ENCODE data around the gene TMEM161A. TPM values are rescaled to one million over a fixed set of nuclear protein-coding genes. Genes with fewer than 3 reads are reported as not detected.

Gene TMEM161A
- total and polyA plus RNA-seq, 2 donors (not counting 1 experiment from before 2014, with no cell fraction given): 23.6 to 44.0 TPM

- H3K79me2 ChIP-seq (ENCODE audit: control insufficient read depth, insufficient read depth, low read length): peaks cover 43% of the 10 kb centered on the region
- no peaks in the 10 kb centered on the region for H3K27me3 ChIP-seq (replicated peaks in 1 of 4; ENCODE audit: control extremely low read depth in 1 of 4, control insufficient read depth in 3 of 4, insufficient read depth in 4 of 4, low read length in 3 of 4)
- intact Hi-C loops (cut with micrococcal nuclease): no loop called here
- Mint-ChIP-seq H3K27me3 (no peaks in the 10 kb centered on the region), H3K4me1 (peaks cover 29% of the 10 kb centered on the region), H3K9me3 (ENCODE audit: insufficient read depth) (peaks cover 4% of the 10 kb centered on the region), H3K27ac (peak overlapping the region; percentile 57), H3K4me3 (no peak overlapping the region)
- no peak overlapping the region for H3K27ac ChIP-seq (ENCODE audit: low read length in 2 of 2)
- DNase-seq: no peak
- H3K4me3 ChIP-seq (ENCODE audit: control extremely low read depth in 1 of 5, extremely low read depth in 1 of 5, insufficient read depth in 1 of 5, low read depth in 2 of 5, low read length in 4 of 5): no peak overlapping the region
- H3K4me2 ChIP-seq (replicated peaks; ENCODE audit: low read depth, low read length, poor library complexity, severe bottlenecking): no peak overlapping the region
- WGBS (ENCODE audit: insufficient coverage): 88% methylated on average over 7 of the region's 9 CpGs
- CTCF ChIA-PET: no interaction called here
- POLR2A ChIA-PET: no interaction called here
- H3K9ac ChIP-seq (ENCODE audit: low read length): no peak overlapping the region
- peaks cover 0 to 14% (median 5%) of the 10 kb centered on the region in 3 donors for H3K9me3 ChIP-seq (ENCODE audit: control extremely low read depth in 1 of 3, control insufficient read depth in 2 of 3, insufficient read depth in 1 of 3, low read length in 2 of 3)
- peak; percentile 41 for ATAC-seq (ENCODE audit: low read depth)
- peaks cover 19 to 35% of the 10 kb centered on the region in 2 donors for H3K4me1 ChIP-seq (ENCODE audit: control insufficient read depth in 2 of 2, insufficient read depth in 2 of 2, low read length in 2 of 2)
- H3K36me3 ChIP-seq (replicated peaks in 1 of 2; ENCODE audit: control extremely low read depth in 1 of 2, control insufficient read depth in 1 of 2, extremely low read depth in 1 of 2, insufficient read depth in 2 of 2, low read length in 1 of 2): peaks cover 0 to 36% of the 10 kb centered on the region in 2 experiments
- TF ChIP-seq, protein P1, sequence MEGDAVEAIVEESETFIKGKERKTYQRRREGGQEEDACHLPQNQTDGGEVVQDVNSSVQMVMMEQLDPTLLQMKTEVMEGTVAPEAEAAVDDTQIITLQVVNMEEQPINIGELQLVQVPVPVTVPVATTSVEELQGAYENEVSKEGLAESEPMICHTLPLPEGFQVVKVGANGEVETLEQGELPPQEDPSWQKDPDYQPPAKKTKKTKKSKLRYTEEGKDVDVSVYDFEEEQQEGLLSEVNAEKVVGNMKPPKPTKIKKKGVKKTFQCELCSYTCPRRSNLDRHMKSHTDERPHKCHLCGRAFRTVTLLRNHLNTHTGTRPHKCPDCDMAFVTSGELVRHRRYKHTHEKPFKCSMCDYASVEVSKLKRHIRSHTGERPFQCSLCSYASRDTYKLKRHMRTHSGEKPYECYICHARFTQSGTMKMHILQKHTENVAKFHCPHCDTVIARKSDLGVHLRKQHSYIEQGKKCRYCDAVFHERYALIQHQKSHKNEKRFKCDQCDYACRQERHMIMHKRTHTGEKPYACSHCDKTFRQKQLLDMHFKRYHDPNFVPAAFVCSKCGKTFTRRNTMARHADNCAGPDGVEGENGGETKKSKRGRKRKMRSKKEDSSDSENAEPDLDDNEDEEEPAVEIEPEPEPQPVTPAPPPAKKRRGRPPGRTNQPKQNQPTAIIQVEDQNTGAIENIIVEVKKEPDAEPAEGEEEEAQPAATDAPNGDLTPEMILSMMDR (IDR thresholded peaks at IDR 0.05): peak; percentile 39
- no peak for TF ChIP-seq EZH2 (IDR thresholded peaks at IDR 0.05; ENCODE audit: borderline replicate concordance, insufficient read depth, low read depth, low read length, poor library complexity, severe bottlenecking)
- peaks cover 17% of the 10 kb centered on the region for H4K20me1 ChIP-seq (ENCODE audit: control insufficient read depth, insufficient read depth, low read length, poor library complexity, severe bottlenecking)
- H2AFZ ChIP-seq (ENCODE audit: insufficient read depth, low read depth, low read length, poor library complexity, severe bottlenecking): no peak overlapping the region
Measured at GRCh38 chr19:19185853-19186740, 47.8 kb upstream of the TMEM161A start.

DNA sequence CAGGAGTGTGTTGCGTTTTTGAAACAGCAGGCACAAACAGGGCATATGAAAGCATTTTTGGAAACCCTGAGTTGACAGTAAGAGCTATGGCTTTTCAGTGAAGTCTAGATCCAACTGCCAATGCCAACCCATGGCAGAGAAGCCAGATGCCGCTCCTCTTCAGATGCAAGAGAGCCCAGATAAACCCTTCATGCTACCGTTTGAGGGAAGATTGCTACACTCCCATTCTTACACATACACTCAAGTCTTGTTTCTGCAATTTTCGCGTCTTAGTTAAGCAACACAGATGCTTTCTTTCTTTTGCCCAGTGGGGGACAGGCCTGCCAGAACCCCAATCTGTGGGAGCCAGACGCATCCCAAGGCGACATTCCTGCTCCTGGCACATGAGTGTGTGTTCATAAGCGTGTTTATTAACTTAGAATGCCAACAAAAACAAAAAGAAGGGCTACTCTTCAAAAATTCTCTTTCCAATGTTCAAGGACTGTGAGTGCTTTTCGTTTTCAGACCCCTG lies 43.3 kb upstream of the TMEM161A start:
- ATAC-seq (ENCODE audit: low read depth): no peak
- 97% methylated on average over 6 of the region's 9 CpGs for WGBS (ENCODE audit: insufficient coverage)
- Mint-ChIP-seq H3K27ac (no peak overlapping the region), H3K4me1 (peaks cover 7% of the 10 kb centered on the region), H3K9me3 (ENCODE audit: insufficient read depth) (peaks cover 2% of the 10 kb centered on the region), H3K4me3 (no peak overlapping the region), H3K27me3 (no peaks in the 10 kb centered on the region)
- peaks cover 4% of the 10 kb centered on the region for H4K20me1 ChIP-seq (ENCODE audit: control insufficient read depth, insufficient read depth, low read length, poor library complexity, severe bottlenecking)
- H3K9ac ChIP-seq (ENCODE audit: low read length): no peak overlapping the region
- no peaks in the 10 kb centered on the region for H3K27me3 ChIP-seq (replicated peaks in 1 of 4; ENCODE audit: control extremely low read depth in 1 of 4, control insufficient read depth in 3 of 4, insufficient read depth in 4 of 4, low read length in 3 of 4)
- no peak overlapping the region for H3K27ac ChIP-seq (ENCODE audit: low read length in 2 of 2)
- TF ChIP-seq, protein P1 (IDR thresholded peaks at IDR 0.05): no peak
- no peak for TF ChIP-seq EZH2 (IDR thresholded peaks at IDR 0.05; ENCODE audit: borderline replicate concordance, insufficient read depth, low read depth, low read length, poor library complexity, severe bottlenecking)
- H3K79me2 ChIP-seq (ENCODE audit: control insufficient read depth, insufficient read depth, low read length): peaks cover 16% of the 10 kb centered on the region
- no peak overlapping the region for H3K4me2 ChIP-seq (replicated peaks; ENCODE audit: low read depth, low read length, poor library complexity, severe bottlenecking)
- DNase-seq: no peak
- POLR2A ChIA-PET: no interaction called here
- no peak overlapping the region for H2AFZ ChIP-seq (ENCODE audit: insufficient read depth, low read depth, low read length, poor library complexity, severe bottlenecking)
- intact Hi-C loops (cut with micrococcal nuclease): no loop called here
- peaks cover 0 to 9% (median 1%) of the 10 kb centered on the region in 3 donors for H3K9me3 ChIP-seq (ENCODE audit: control extremely low read depth in 1 of 3, control insufficient read depth in 2 of 3, insufficient read depth in 1 of 3, low read length in 2 of 3)
- H3K4me3 ChIP-seq (ENCODE audit: control extremely low read depth in 1 of 5, extremely low read depth in 1 of 5, insufficient read depth in 1 of 5, low read depth in 2 of 5, low read length in 4 of 5): no peak overlapping the region
- CTCF ChIA-PET: interaction anchor here (1.2 kb wide), 1 partner anchor 44 kb away, joined by 3 read pairs; no protein-coding TSS in a partner anchor
- H3K36me3 ChIP-seq (replicated peaks in 1 of 2; ENCODE audit: control extremely low read depth in 1 of 2, control insufficient read depth in 1 of 2, extremely low read depth in 1 of 2, insufficient read depth in 2 of 2, low read length in 1 of 2): peaks cover 0 to 48% of the 10 kb centered on the region in 2 experiments
- peaks cover 0 to 11% of the 10 kb centered on the region in 2 donors for H3K4me1 ChIP-seq (ENCODE audit: control insufficient read depth in 2 of 2, insufficient read depth in 2 of 2, low read length in 2 of 2)
